Naive B cell (primary cell): ENCODE results near the gene SMAD1. TPM values are rescaled to one million over a fixed set of nuclear protein-coding genes. Genes with fewer than 3 reads are reported as not detected.
A peak's percentile ranks its signal among the peaks of the same experiment; 100 is the strongest.

Experiments used
- ATAC-seq, 2 donors: fragments of 150-1000 bp; cut with Tn5 transposase; 2 replicates each; pipeline ENCODE4 v1.10.0; 2021; ENCODE audit warnings: low read depth in 2 of 2, mild to moderate bottlenecking in 2 of 2, moderate library complexity in 2 of 2
- DNase-seq: peaks from one replicate; pipeline ENCODE4 v3.0.0; 2022
- H3K27ac Mint-ChIP-seq, 6 donors: one replicate each; pipeline ENCODE4 v1.8.0; 2020 to 2022; ENCODE audit warnings: mild to moderate bottlenecking in 6 of 6, mixed read lengths in 6 of 6, moderate library complexity in 5 of 6, inconsistent platforms in 2 of 6
- H3K27me3 Mint-ChIP-seq, 3 donors: one replicate each; pipeline ENCODE4 v1.8.0; 2021 to 2022; ENCODE audit warnings: mixed read lengths in 3 of 3, mild to moderate bottlenecking in 1 of 3
- H3K36me3 Mint-ChIP-seq, 2 donors: one replicate each; pipeline ENCODE4 v1.8.0; 2020 to 2022; ENCODE audit warnings: mixed read lengths in 2 of 2, inconsistent platforms in 1 of 2, mild to moderate bottlenecking in 1 of 2
- H3K4me1 Mint-ChIP-seq, 3 donors: one replicate each; pipeline ENCODE4 v1.8.0; 2020 to 2022; ENCODE audit warnings: mixed read lengths in 3 of 3, inconsistent platforms in 1 of 3, mild to moderate bottlenecking in 1 of 3, moderate library complexity in 1 of 3
- H3K4me3 Mint-ChIP-seq, 8 donors: one replicate each; pipeline ENCODE4 v1.8.0; 2020 to 2022; ENCODE audit warnings: mild to moderate bottlenecking in 8 of 8, mixed read lengths in 8 of 8, moderate library complexity in 8 of 8, inconsistent platforms in 2 of 8
- H3K9me3 Mint-ChIP-seq, 7 donors: one replicate each; pipeline ENCODE4 v1.8.0; 2020 to 2022; ENCODE audit warnings: mixed read lengths in 7 of 7, mild to moderate bottlenecking in 5 of 7, inconsistent platforms in 2 of 7, moderate library complexity in 1 of 7
- polyA plus RNA-seq, 6 donors: library from polyadenylated mRNA; unstranded; fragments of 300-500 nt; fragmentation: Illumina TruSeq; gene quantifications; one replicate each; pipeline ENCODE4 v1.2.3, GENCODE V29; 2021; ENCODE audit warnings: low read depth in 6 of 6

The SMAD1 gene
- polyA plus RNA-seq = 1 to 10 TPM in 1 of 6 donors, under 1 TPM in 2, not detected in 3; 0.30 to 1.6 (median 0.41) TPM

GRCh38 chr4:145481164-145481941 is at the start of gene SMAD1:
Gene SMAD1 (plus strand): TSS chr4:145481853. CDS start chr4:145514614, 32,761 bp downstream.
- Mint-ChIP-seq H3K4me3 (peak within 1 kb of the TSS in 7 of 8 donors; percentile 74 to 90 (median 82)), H3K9me3 (peaks cover 0 to 8% (median 4%) of the 10 kb centered on the region in 7 donors), H3K27me3 (peaks cover 35 to 54% (median 47%) of the 10 kb centered on the region in 3 donors), H3K36me3 (peaks cover 0 to 9% of the 10 kb centered on the region in 2 donors), H3K4me1 (peaks cover 6 to 14% (median 12%) of the 10 kb centered on the region in 3 donors), H3K27ac (peak within 1 kb of the TSS in 1 of 6 donors; percentile 5)
- ATAC-seq = peak; percentile 56 to 64
- peak; percentile 16 for DNase-seq

GRCh38 chr4:145433684-145434083 is 48.0 kb upstream of the SMAD1 start:
- no peak for DNase-seq
- peaks cover 6 to 16% (median 15%) of the 10 kb centered on the region in 3 donors for H3K27me3 Mint-ChIP-seq
- H3K9me3 Mint-ChIP-seq = peaks cover 10 to 25% (median 14%) of the 10 kb centered on the region in 7 donors
- H3K36me3 Mint-ChIP-seq = peaks cover 0 to 15% of the 10 kb centered on the region in 2 donors
- H3K4me1 Mint-ChIP-seq = no peaks in the 10 kb centered on the region
- H3K27ac Mint-ChIP-seq = no peak overlapping the region
- no peak for ATAC-seq
- H3K4me3 Mint-ChIP-seq = no peak overlapping the region

GRCh38 chr4:145435646-145436045 is 46.0 kb upstream of the SMAD1 start:
- peaks cover 6 to 17% (median 11%) of the 10 kb centered on the region in 3 donors for H3K27me3 Mint-ChIP-seq
- peaks cover 0 to 15% of the 10 kb centered on the region in 2 donors for H3K36me3 Mint-ChIP-seq
- peaks cover 10 to 25% (median 15%) of the 10 kb centered on the region in 7 donors for H3K9me3 Mint-ChIP-seq
- H3K4me1 Mint-ChIP-seq = no peaks in the 10 kb centered on the region
- no peak for ATAC-seq
- no peak overlapping the region for H3K4me3 Mint-ChIP-seq
- DNase-seq = no peak
- H3K27ac Mint-ChIP-seq = no peak overlapping the region

GRCh38 chr4:145436114-145436513 is 45.5 kb upstream of the SMAD1 start:
- no peak for ATAC-seq
- Mint-ChIP-seq H3K4me3 (no peak overlapping the region), H3K36me3 (peaks cover 0 to 15% of the 10 kb centered on the region in 2 donors), H3K9me3 (peaks cover 10 to 25% (median 16%) of the 10 kb centered on the region in 7 donors), H3K27me3 (peaks cover 6 to 17% (median 11%) of the 10 kb centered on the region in 3 donors), H3K4me1 (no peaks in the 10 kb centered on the region), H3K27ac (no peak overlapping the region)
- no peak for DNase-seq

- Mint-ChIP-seq H3K27me3 (peaks cover 6 to 17% (median 11%) of the 10 kb centered on the region in 3 donors), H3K4me3 (peak overlapping the region in 1 of 8 donors; percentile 25), H3K4me1 (no peaks in the 10 kb centered on the region), H3K27ac (no peak overlapping the region), H3K9me3 (peaks cover 10 to 27% (median 18%) of the 10 kb centered on the region in 7 donors), H3K36me3 (peaks cover 0 to 15% of the 10 kb centered on the region in 2 donors)
- DNase-seq (no peak), ATAC-seq (no peak)
Observed at GRCh38 chr4:145436796-145437195, 44.9 kb upstream of the SMAD1 start.

GRCh38 chr4:145437466-145437865 is 44.2 kb upstream of the SMAD1 start:
- Mint-ChIP-seq H3K4me3 (no peak overlapping the region), H3K27ac (no peak overlapping the region), H3K9me3 (peaks cover 10 to 27% (median 18%) of the 10 kb centered on the region in 7 donors), H3K27me3 (peaks cover 12 to 17% (median 16%) of the 10 kb centered on the region in 3 donors), H3K4me1 (no peaks in the 10 kb centered on the region), H3K36me3 (peaks cover 0 to 15% of the 10 kb centered on the region in 2 donors)
- DNase-seq (no peak), ATAC-seq (no peak)

- H3K4me3 Mint-ChIP-seq = no peak overlapping the region
- no peaks in the 10 kb centered on the region for H3K4me1 Mint-ChIP-seq
- H3K9me3 Mint-ChIP-seq = peaks cover 10 to 21% (median 18%) of the 10 kb centered on the region in 7 donors
- DNase-seq (no peak), ATAC-seq (no peak)
- H3K27me3 Mint-ChIP-seq = peaks cover 13 to 18% (median 17%) of the 10 kb centered on the region in 3 donors
- H3K27ac Mint-ChIP-seq = no peak overlapping the region
- H3K36me3 Mint-ChIP-seq = peaks cover 0 to 15% of the 10 kb centered on the region in 2 donors
Observed at GRCh38 chr4:145438298-145438697, 43.4 kb upstream of the SMAD1 start.

- no peaks in the 10 kb centered on the region for H3K4me1 Mint-ChIP-seq
- no peak overlapping the region for H3K4me3 Mint-ChIP-seq
- H3K27me3 Mint-ChIP-seq = peaks cover 12 to 17% (median 13%) of the 10 kb centered on the region in 3 donors
- ATAC-seq (no peak), DNase-seq (no peak)
- no peak overlapping the region for H3K27ac Mint-ChIP-seq
- H3K36me3 Mint-ChIP-seq = no peaks in the 10 kb centered on the region
- H3K9me3 Mint-ChIP-seq = peaks cover 0 to 10% (median 4%) of the 10 kb centered on the region in 7 donors
Observed at GRCh38 chr4:145440292-145441007, 41.2 kb upstream of the SMAD1 start.

GRCh38 chr4:145446184-145446583 is 35.5 kb upstream of the SMAD1 start:
- Mint-ChIP-seq H3K4me3 (no peak overlapping the region), H3K27me3 (peaks cover 11 to 27% (median 23%) of the 10 kb centered on the region in 3 donors), H3K27ac (no peak overlapping the region), H3K9me3 (peaks cover 0 to 24% (median 9%) of the 10 kb centered on the region in 7 donors), H3K36me3 (no peaks in the 10 kb centered on the region), H3K4me1 (no peaks in the 10 kb centered on the region)
- DNase-seq (no peak), ATAC-seq (no peak)

GRCh38 chr4:145451895-145452294 is 29.8 kb upstream of the SMAD1 start:
- H3K4me3 Mint-ChIP-seq = no peak overlapping the region
- H3K36me3 Mint-ChIP-seq = peaks cover 0 to 8% of the 10 kb centered on the region in 2 donors
- DNase-seq = no peak

GRCh38 chr4:145452447-145453162 is 29.0 kb upstream of the SMAD1 start:
- DNase-seq (no peak), ATAC-seq (no peak)
- Mint-ChIP-seq H3K27ac (no peak overlapping the region), H3K9me3 (peaks cover 4 to 19% (median 11%) of the 10 kb centered on the region in 7 donors), H3K36me3 (peaks cover 0 to 8% of the 10 kb centered on the region in 2 donors), H3K27me3 (peaks cover 24 to 30% (median 25%) of the 10 kb centered on the region in 3 donors), H3K4me1 (no peaks in the 10 kb centered on the region), H3K4me3 (no peak overlapping the region)

More at GRCh38 chr4:145451895-145452294, 29.8 kb upstream of the SMAD1 start:
- ATAC-seq = no peak
- no peaks in the 10 kb centered on the region for H3K4me1 Mint-ChIP-seq
- peaks cover 24 to 30% (median 25%) of the 10 kb centered on the region in 3 donors for H3K27me3 Mint-ChIP-seq
- H3K27ac Mint-ChIP-seq = no peak overlapping the region
- peaks cover 3 to 21% (median 7%) of the 10 kb centered on the region in 7 donors for H3K9me3 Mint-ChIP-seq

GRCh38 chr4:145453163-145453520 is 28.5 kb upstream of the SMAD1 start:
- H3K4me1 Mint-ChIP-seq = no peaks in the 10 kb centered on the region
- H3K36me3 Mint-ChIP-seq = peaks cover 0 to 8% of the 10 kb centered on the region in 2 donors
- no peak overlapping the region for H3K27ac Mint-ChIP-seq
- H3K27me3 Mint-ChIP-seq = peaks cover 24 to 30% (median 25%) of the 10 kb centered on the region in 3 donors
- H3K9me3 Mint-ChIP-seq = peaks cover 4 to 20% (median 12%) of the 10 kb centered on the region in 7 donors
- no peak for ATAC-seq
- H3K4me3 Mint-ChIP-seq = no peak overlapping the region
- DNase-seq = no peak

GRCh38 chr4:145473203-145473602 is 8.4 kb upstream of the SMAD1 start:
- no peak for ATAC-seq
- Mint-ChIP-seq H3K27me3 (peaks cover 4 to 26% (median 9%) of the 10 kb centered on the region in 3 donors), H3K27ac (no peak overlapping the region)

More at GRCh38 chr4:145473203-145473602, 8.4 kb upstream of the SMAD1 start:
- no peaks in the 10 kb centered on the region for H3K4me1 Mint-ChIP-seq
- peaks cover 14 to 37% (median 29%) of the 10 kb centered on the region in 7 donors for H3K9me3 Mint-ChIP-seq
- no peak overlapping the region for H3K4me3 Mint-ChIP-seq
- DNase-seq = no peak
- peaks cover 13 to 32% of the 10 kb centered on the region in 2 donors for H3K36me3 Mint-ChIP-seq
